Transverse colon (tissue), 4 donors: ENCODE data around the gene CAMK1G. TPM values are rescaled to one million over a fixed set of nuclear protein-coding genes. Genes with fewer than 3 reads are reported as not detected.

Source experiments
- DNase-seq: peaks from one replicate; pipeline ENCODE4 v3.0.0-alpha.2; 2019
- H3K27ac ChIP-seq, 4 donors: fragments of 200-600 bp; sonication (generic); 2 replicates each; pipeline ENCODE4 v1.5.1; 2016 to 2018; ENCODE audit warnings: inconsistent platforms in 4 of 4
- H3K27me3 ChIP-seq: fragments of 200-600 bp; sonication (generic); 2 replicates; pipeline ENCODE4 v1.5.1; 2017; ENCODE audit warnings: inconsistent platforms
- H3K36me3 ChIP-seq, 4 donors: fragments of 200-600 bp; sonication (generic); 2 replicates each; pipeline ENCODE4 v1.5.1; 2017 to 2019; ENCODE audit warnings: inconsistent platforms in 4 of 4
- H3K4me1 ChIP-seq, 4 donors: fragments of 200-600 bp; sonication (generic); 2 replicates each; pipeline ENCODE4 v1.5.1; 2017 to 2020; ENCODE audit warnings: inconsistent platforms in 4 of 4
- H3K4me3 ChIP-seq, 4 donors: fragments of 200-600 bp; sonication (generic); 1 replicate in 1 of 4; 2 replicates in 3 of 4; pipeline versions ENCODE4 v1.5.1 to v1.6.1; 2017 to 2019; ENCODE audit warnings: inconsistent platforms in 4 of 4
- H3K9me3 ChIP-seq, 2 donors: fragments of 200-600 bp; sonication (generic); 2 replicates each; pipeline ENCODE4 v1.5.1; 2017 to 2019; ENCODE audit warnings: inconsistent platforms in 2 of 2
- CTCF ChIP-seq, 5 experiments: fragments of 200-600 bp in 3 of 5; fragments of 450-650 bp in 2 of 5; sonication (generic) in 3 of 5; IDR thresholded peaks; 1 replicate in 2 of 5; 2 replicates in 3 of 5; pipeline ENCODE4 v1.5.1; 2016 to 2017; ENCODE audit warnings: antibody characterized with exemption in 5 of 5, inconsistent platforms in 3 of 5, mild to moderate bottlenecking in 2 of 5, moderate library complexity in 1 of 5
- EP300 ChIP-seq: sonication (generic); formaldehyde crosslinking; IDR thresholded peaks from one replicate; pipeline ENCODE4 v1.6.1; 2017; ENCODE audit warnings: antibody characterized with exemption, low read depth
- POLR2A ChIP-seq: fragments of 450-650 bp; IDR thresholded peaks from one replicate; pipeline ENCODE4 v1.6.1; 2016; ENCODE audit warnings: antibody characterized with exemption, mild to moderate bottlenecking, moderate library complexity
- POLR2AphosphoS5 ChIP-seq, 3 donors: sonication (generic); formaldehyde crosslinking; IDR thresholded peaks; one replicate each; pipeline ENCODE4 v1.6.1; 2016; ENCODE audit warnings: antibody characterized with exemption in 3 of 3
- WGBS, 2 donors: methylation state at CpG; one replicate each; pipeline ENCODE4 v1.1.5; 2018; ENCODE audit warnings: low coverage in 1 of 2; 5-methylcytosine and 5-hydroxymethylcytosine counted together
- in situ Hi-C, 4 donors: fragments of 200-750 bp; cut with MboI; loops; one replicate each; pipeline versions ENCODE4 v1.15.0 to v1.15.1; 2017; ENCODE audit warnings: low sequenced_read_pairs in 3 of 4, low pct_ligation_motif_present in 1 of 4, low pct_unique_long_range_greater_than_20kb in 1 of 4
- intact Hi-C: fragments of 100-400 bp; cut with DNase I; formaldehyde crosslinking; loops from one replicate; pipeline ENCODE4 v1.15.1; 2023; ENCODE audit warnings: low total_unique reads
- total RNA-seq, 4 donors: library from RNA; depleted of rRNA; stranded (reverse); fragments of >200 nt; gene quantifications; one replicate each; pipeline ENCODE4 v1.1.0, GENCODE V29; 2016

The CAMK1G gene
- total RNA-seq, 4 donors from 2014 or later, result not detected

GRCh38 chr1:209653915-209654351, 70.4 kb downstream of the CAMK1G start:
- Histone ChIP-seq H3K27ac (peak overlapping the region; percentile 83 to 89 (median 86)), H3K27me3 (no peaks in the 10 kb centered on the region), H3K36me3 (no peaks in the 10 kb centered on the region), H3K4me3 (no peak overlapping the region), H3K4me1 (peaks cover 11 to 58% (median 42%) of the 10 kb centered on the region in 4 donors), H3K9me3 (no peaks in the 10 kb centered on the region)
- WGBS, 2 donors, result 54% methylated on average over 7 of the region's 7 CpGs; no CpG with 5 or more reads in 1 of the 2 donors
- TF ChIP-seq CTCF (IDR thresholded peaks at IDR 0.05), result no peak
- TF ChIP-seq POLR2AphosphoS5 (IDR thresholded peaks at IDR 0.05), result peak in 2 of 3 donors; percentile 17 to 45
- TF ChIP-seq POLR2A, result peak; percentile 28
- intact Hi-C loops (no loop called here), in situ Hi-C loops (no loop called here)
- DNase-seq, result peak; percentile 56

- TF ChIP-seq POLR2AphosphoS5 (IDR thresholded peaks at IDR 0.05) (peak in 1 of 3 donors; percentile 53), CTCF (IDR thresholded peaks at IDR 0.05) (no peak)
- intact Hi-C loops, result no loop called here
- Histone ChIP-seq H3K36me3 (no peaks in the 10 kb centered on the region), H3K4me3 (no peak overlapping the region), H3K27ac (no peak overlapping the region), H3K4me1 (peaks cover 11 to 55% (median 26%) of the 10 kb centered on the region in 4 donors), H3K27me3 (no peaks in the 10 kb centered on the region), H3K9me3 (no peaks in the 10 kb centered on the region)
- peak; percentile 46 for DNase-seq
- in situ Hi-C loops, result no loop called here
- 72 to 88% methylated on average over 5 to 9 of the region's 9 CpGs for WGBS, 2 donors
Observed at GRCh38 chr1:209655411-209656231, 72.1 kb downstream of the CAMK1G start.

- Histone ChIP-seq H3K9me3 (no peaks in the 10 kb centered on the region), H3K36me3 (no peaks in the 10 kb centered on the region), H3K27ac (no peak overlapping the region), H3K4me3 (no peak overlapping the region), H3K4me1 (peaks cover 6 to 44% (median 17%) of the 10 kb centered on the region in 4 donors), H3K27me3 (no peaks in the 10 kb centered on the region)
- no peak for TF ChIP-seq POLR2AphosphoS5 (IDR thresholded peaks at IDR 0.05)
- TF ChIP-seq CTCF (IDR thresholded peaks at IDR 0.05), result no peak
- no peak for TF ChIP-seq POLR2A
- no peak for TF ChIP-seq EP300
- no peak for DNase-seq
- WGBS, 2 donors, result 60 to 89% methylated on average over 1 to 9 of the region's 9 CpGs
- in situ Hi-C loops, result no loop called here
- intact Hi-C loops, result loop anchor here (1.0 kb wide), 1 partner anchor 119 kb away; no protein-coding TSS in a partner anchor
Observed at GRCh38 chr1:209657140-209657879, 73.8 kb downstream of the CAMK1G start.

GRCh38 chr1:209657918-209658317, 74.4 kb downstream of the CAMK1G start:
- Histone ChIP-seq H3K27me3 (no peaks in the 10 kb centered on the region), H3K27ac (no peak overlapping the region), H3K36me3 (no peaks in the 10 kb centered on the region), H3K4me3 (no peak overlapping the region), H3K9me3 (no peaks in the 10 kb centered on the region), H3K4me1 (peaks cover 6 to 40% (median 12%) of the 10 kb centered on the region in 4 donors)
- WGBS, 2 donors, result 66 to 90% methylated on average over 5 of the region's 5 CpGs
- TF ChIP-seq POLR2A (no peak), EP300 (no peak), CTCF (IDR thresholded peaks at IDR 0.05) (no peak), POLR2AphosphoS5 (IDR thresholded peaks at IDR 0.05) (no peak)
- intact Hi-C loops (loop anchor here (1.0 kb wide), 1 partner anchor 120 kb away; no protein-coding TSS in a partner anchor), in situ Hi-C loops (no loop called here)
- no peak for DNase-seq
